DMS153 treated with DMSO at 0.1 percent for 48 hours (cell line): ENCODE results near the gene SCRN2.

Experiments
- DNase-seq: peaks from one replicate; lab custom pipeline; 2025; ENCODE audit not compliant: unreplicated experiment; lab: John Stamatoyannopoulos, UW

Gene SCRN2

GRCh38 chr17:47821424-47822391 is 19.4 kb downstream of the SCRN2 start, which contains the start of gene OSBPL7:
Gene OSBPL7, minus strand, starts transcription at chr17:47821794. Its CDS starts 1,516 bp downstream, at chr17:47820278.
- DNase-seq: peak; percentile 82

GRCh38 chr17:47821031-47821423 is 20.0 kb downstream of the SCRN2 start:
- DNase-seq: no peak

- DNase-seq: no peak
Observed at GRCh38 chr17:47820033-47820789, 20.9 kb downstream of the SCRN2 start.

GRCh38 chr17:47819475-47819874 is 21.6 kb downstream of the SCRN2 start:
- no peak for DNase-seq

GRCh38 chr17:47818002-47818695 is 22.9 kb downstream of the SCRN2 start:
- DNase-seq: no peak

- DNase-seq: no peak
Observed at GRCh38 chr17:47816947-47817346, 24.1 kb downstream of the SCRN2 start.

- no peak for DNase-seq
Observed at GRCh38 chr17:47816111-47816735, 24.9 kb downstream of the SCRN2 start.

GRCh38 chr17:47815106-47815918 is 25.8 kb downstream of the SCRN2 start:
- DNase-seq: no peak

- DNase-seq: no peak
Observed at GRCh38 chr17:47813512-47814031, 27.5 kb downstream of the SCRN2 start.

GRCh38 chr17:47813077-47813476 is 28.0 kb downstream of the SCRN2 start:
- DNase-seq: no peak

- DNase-seq: no peak
Observed at GRCh38 chr17:47812146-47812920, 28.7 kb downstream of the SCRN2 start.

GRCh38 chr17:47811709-47812108 is 29.4 kb downstream of the SCRN2 start:
- no peak for DNase-seq

- no peak for DNase-seq
Observed at GRCh38 chr17:47810901-47811635, 30.0 kb downstream of the SCRN2 start.

- no peak for DNase-seq
Observed at GRCh38 chr17:47810200-47810821, 30.8 kb downstream of the SCRN2 start.

- no peak for DNase-seq
Observed at GRCh38 chr17:47808830-47809480, 32.1 kb downstream of the SCRN2 start.

GRCh38 chr17:47808036-47808829 is 32.8 kb downstream of the SCRN2 start:
- DNase-seq: no peak

GRCh38 chr17:47807421-47807820 is 33.7 kb downstream of the SCRN2 start:
- DNase-seq: no peak
